Measurements from ENCODE around the gene VDAC2. TPM values are rescaled to one million over a fixed set of nuclear protein-coding genes. Genes with fewer than 3 reads are reported as not detected.

The VDAC2 gene
- total RNA-seq, 1 experiment from 2014 or later = 284 TPM

- TF ChIP-seq ATF3 (CRISPR knock-in tag; conservative IDR thresholded peaks at IDR 0.05) (no peak), ZNF232 (CRISPR knock-in tag; IDR thresholded peaks at IDR 0.05) (0 out of 2 replicates have a peak, but pooled peaks have one; percentile 37), SP1 (CRISPR knock-in tag; conservative IDR thresholded peaks at IDR 0.05) (peak; percentile 52; the same call in 1 of the 2 replicates), USF1 (CRISPR knock-in tag; IDR thresholded peaks at IDR 0.05) (no peak), ZNF121 (CRISPR knock-in tag; IDR thresholded peaks at IDR 0.05) (no peak), GTF2I (CRISPR knock-in tag; conservative IDR thresholded peaks at IDR 0.05) (no peak), E2F5 (CRISPR knock-in tag; IDR thresholded peaks at IDR 0.05) (0 out of 2 replicates have a peak, but pooled peaks have one; percentile 68), STAT6 (CRISPR knock-in tag; conservative IDR thresholded peaks at IDR 0.05; ENCODE audit: low read depth) (no peak), ZNF317 (CRISPR knock-in tag; IDR thresholded peaks at IDR 0.05; ENCODE audit: borderline replicate concordance, low read depth) (no peak), JAZF1 (CRISPR knock-in tag; IDR thresholded peaks at IDR 0.05) (no peak), CTCF (IDR thresholded peaks at IDR 0.05) (no peak), RORB (CRISPR knock-in tag; IDR thresholded peaks at IDR 0.05) (no peak), ZSCAN18 (CRISPR knock-in tag; IDR thresholded peaks at IDR 0.05) (no peak), ZNF671 (CRISPR knock-in tag; IDR thresholded peaks at IDR 0.05) (0 out of 2 replicates have a peak, but pooled peaks have one; percentile 35), FOXP1 (CRISPR knock-in tag; IDR thresholded peaks at IDR 0.05; ENCODE audit: borderline replicate concordance) (0 out of 2 replicates have a peak, but pooled peaks have one; percentile 27), ZBTB43 (CRISPR knock-in tag; IDR thresholded peaks at IDR 0.05) (0 out of 2 replicates have a peak, but pooled peaks have one; percentile 50), MLX (CRISPR knock-in tag; IDR thresholded peaks at IDR 0.05) (no peak), AFF4 (CRISPR knock-in tag; IDR thresholded peaks at IDR 0.05; ENCODE audit: borderline replicate concordance) (no peak), AR (CRISPR knock-in tag; IDR thresholded peaks at IDR 0.05) (no peak)
Measured at GRCh38 chr10:75234017-75234682, 23.6 kb downstream of the VDAC2 start (continued).
